Suprapubic skin (tissue), 3 donors: ENCODE measurements around the gene SLC6A13.

Source experiments
- EP300 ChIP-seq: sonication (generic); formaldehyde crosslinking; IDR thresholded peaks from one replicate; pipeline ENCODE4 v1.6.1; 2017; ENCODE audit warnings: antibody characterized with exemption
- TF ChIP-seq, protein P1 (sequence below), 2 donors: fragments of 200-600 bp in 1 of 2; fragments of 450-650 bp in 1 of 2; sonication (generic) in 1 of 2; IDR thresholded peaks; one replicate each; pipeline ENCODE4 v1.5.1; 2016 to 2019; ENCODE audit warnings: antibody characterized with exemption in 2 of 2, mild to moderate bottlenecking in 1 of 2, moderate library complexity in 1 of 2

GRCh38 chr12:271161-271560 is 8.5 kb upstream of the SLC6A13 start:
- TF ChIP-seq, protein P1, sequence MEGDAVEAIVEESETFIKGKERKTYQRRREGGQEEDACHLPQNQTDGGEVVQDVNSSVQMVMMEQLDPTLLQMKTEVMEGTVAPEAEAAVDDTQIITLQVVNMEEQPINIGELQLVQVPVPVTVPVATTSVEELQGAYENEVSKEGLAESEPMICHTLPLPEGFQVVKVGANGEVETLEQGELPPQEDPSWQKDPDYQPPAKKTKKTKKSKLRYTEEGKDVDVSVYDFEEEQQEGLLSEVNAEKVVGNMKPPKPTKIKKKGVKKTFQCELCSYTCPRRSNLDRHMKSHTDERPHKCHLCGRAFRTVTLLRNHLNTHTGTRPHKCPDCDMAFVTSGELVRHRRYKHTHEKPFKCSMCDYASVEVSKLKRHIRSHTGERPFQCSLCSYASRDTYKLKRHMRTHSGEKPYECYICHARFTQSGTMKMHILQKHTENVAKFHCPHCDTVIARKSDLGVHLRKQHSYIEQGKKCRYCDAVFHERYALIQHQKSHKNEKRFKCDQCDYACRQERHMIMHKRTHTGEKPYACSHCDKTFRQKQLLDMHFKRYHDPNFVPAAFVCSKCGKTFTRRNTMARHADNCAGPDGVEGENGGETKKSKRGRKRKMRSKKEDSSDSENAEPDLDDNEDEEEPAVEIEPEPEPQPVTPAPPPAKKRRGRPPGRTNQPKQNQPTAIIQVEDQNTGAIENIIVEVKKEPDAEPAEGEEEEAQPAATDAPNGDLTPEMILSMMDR (IDR thresholded peaks at IDR 0.05): no peak
- TF ChIP-seq EP300: no peak
